Endothelial cell of umbilical vein (primary cell): ENCODE measurements around the gene PID1. TPM values are rescaled to one million over a fixed set of nuclear protein-coding genes. Genes with fewer than 3 reads are reported as not detected.

ENCODE experiments used
- BruUV-seq: library from RNA; stranded (reverse); fragments of 400-500 nt; replicated peaks from 2 replicates; lab custom pipeline; 2021; lab: Mats Ljungman, UMichigan
- CTCF ChIA-PET: fragments of 300-600, 350-600 bp; sonication (Branson Sonifier 250); formaldehyde crosslinking; loops from one replicate; lab custom pipeline; 2021; ENCODE audit warnings: antibody characterized with exemption, inconsistent platforms; lab: Charles Lee
- POLR2A ChIA-PET: fragments of 300-600, 350-600 bp; sonication (Branson Sonifier 250); formaldehyde crosslinking; loops from one replicate; lab custom pipeline; 2021; ENCODE audit warnings: antibody characterized with exemption, inconsistent platforms; lab: Charles Lee
- DNase-seq: peaks from one replicate; pipeline ENCODE4 v3.0.0-alpha.2; 2011; ENCODE audit warnings: low read depth, low spot score
- FAIRE-seq: peaks from 2 replicates; lab custom pipeline; 2011; peaks lifted over from hg19 to GRCh38; lab: Jason Lieb, UNC
- H2AFZ ChIP-seq: 2 replicates; pipeline ENCODE4 v1.6.0; 2012; ENCODE audit warnings: low read depth, low read length, control low read depth, inconsistent platforms
- H3K27ac ChIP-seq: 2 replicates; pipeline ENCODE4 v1.5.1; 2011; ENCODE audit warnings: low read depth, mild to moderate bottlenecking, control low read depth, low read length, moderate library complexity; ENCODE audit not compliant: insufficient read depth
- H3K27me3 ChIP-seq, 2 experiments: 2 replicates each; pipeline versions ENCODE4 v1.6.0 to v1.6.1; 2011; ENCODE audit warnings: low read length in 2 of 2, mixed read lengths in 1 of 2; ENCODE audit not compliant: control insufficient read depth in 2 of 2, insufficient read depth in 2 of 2
- H3K36me3 ChIP-seq, 2 experiments: 2 replicates in 1 of 2; 3 replicates in 1 of 2; pipeline ENCODE4 v1.5.1; 2011; ENCODE audit warnings: low read length in 2 of 2, mild to moderate bottlenecking in 1 of 2, moderate library complexity in 1 of 2; ENCODE audit not compliant: control insufficient read depth in 2 of 2, insufficient read depth in 2 of 2; ENCODE audit errors: extremely low read depth in 1 of 2
- H3K4me1 ChIP-seq: 3 replicates; pipeline ENCODE4 v1.5.1; 2011; ENCODE audit warnings: mild to moderate bottlenecking, low read length; ENCODE audit not compliant: control insufficient read depth, insufficient read depth; ENCODE audit errors: extremely low read depth
- H3K4me2 ChIP-seq: 2 replicates; pipeline ENCODE4 v1.6.1; 2011; ENCODE audit warnings: low read length, control low read depth, mixed read lengths; ENCODE audit not compliant: insufficient read depth
- H3K4me3 ChIP-seq, 3 experiments: fragments of 200-600 bp in 1 of 3; sonication (generic), shearing (Covaris generic) in 1 of 3; replicated peaks in 1 of 3; 2 replicates each; pipeline ENCODE4 v1.5.1; 2011 to 2016; ENCODE audit warnings: control low read depth in 3 of 3, low read length in 3 of 3, mild to moderate bottlenecking in 2 of 3, inconsistent platforms in 1 of 3, low read depth in 1 of 3, moderate library complexity in 1 of 3; ENCODE audit not compliant: insufficient read depth in 1 of 3
- H3K79me2 ChIP-seq: 2 replicates; pipeline ENCODE4 v1.6.0; 2012; ENCODE audit warnings: low read length, inconsistent platforms; ENCODE audit not compliant: control insufficient read depth, insufficient read depth
- H3K9ac ChIP-seq: replicated peaks from 2 replicates; pipeline ENCODE3; 2011; ENCODE audit warnings: low read length, control low read depth; ENCODE audit not compliant: insufficient read depth; ENCODE audit errors: extremely low read depth
- H3K9me1 ChIP-seq: replicated peaks from 3 replicates; pipeline ENCODE4 v1.6.0; 2011; ENCODE audit warnings: mild to moderate bottlenecking, low read length; ENCODE audit not compliant: control insufficient read depth, insufficient read depth; ENCODE audit errors: extremely low read depth
- H3K9me3 ChIP-seq: replicated peaks from 2 replicates; pipeline ENCODE4 v1.5.1; 2012; ENCODE audit warnings: low read length, inconsistent platforms; ENCODE audit not compliant: control insufficient read depth, insufficient read depth
- H4K20me1 ChIP-seq: replicated peaks from 2 replicates; pipeline ENCODE3; 2011; ENCODE audit warnings: mild to moderate bottlenecking, low read length; ENCODE audit not compliant: control insufficient read depth, insufficient read depth; ENCODE audit errors: extremely low read depth
- JUN ChIP-seq: IDR thresholded peaks from 2 replicates; pipeline ENCODE4 v1.6.1; 2011; ENCODE audit warnings: borderline replicate concordance, low read depth; ENCODE audit not compliant: insufficient read length, insufficient read depth
- MAX ChIP-seq: IDR thresholded peaks from 2 replicates; pipeline ENCODE4 v1.6.1; 2011; ENCODE audit not compliant: insufficient read depth, insufficient read length
- POLR2AphosphoS5 ChIP-seq: IDR thresholded peaks from 2 replicates; pipeline ENCODE4 v1.6.1; 2012; ENCODE audit warnings: low read depth, mild to moderate bottlenecking, control low read depth, low read length, moderate library complexity; ENCODE audit not compliant: insufficient read depth
- dilution Hi-C: fragments of 300-500 bp; cut with MboI; formaldehyde crosslinking; loops from one replicate; pipeline ENCODE4 v1.15.0; 2019; ENCODE audit warnings: low sequenced_read_pairs; ENCODE audit not compliant: extremely low pct_ligation_motif_present
- intact Hi-C: fragments of 100-400 bp; cut with micrococcal nuclease; formaldehyde crosslinking; loops from one replicate; pipeline ENCODE4 v1.10.0; 2022
- polyA plus RNA-seq, 4 experiments: library from polyadenylated mRNA; depleted of rRNA in 3 of 4; stranded (reverse) in 3 of 4; unstranded in 1 of 4; fragments of >200 nt; gene quantifications; 2 replicates each; pipeline versions ENCODE4 v1.2.1 to v1.2.3, GENCODE V29; 2011 to 2012; ENCODE audit warnings: missing spikeins in 1 of 4
- total RNA-seq: library from RNA; stranded (reverse); gene quantifications from 2 replicates; pipeline ENCODE4 v1.2.3, GENCODE V29; 2021

The PID1 gene
- total and polyA plus RNA-seq, 2 donors (not counting 3 experiments of a cell fraction or from before 2014, with no cell fraction given), result not detected

GRCh38 chr2:229246334-229246733 lies 24.8 kb downstream of the PID1 start:
- intact Hi-C loops (no loop called here), dilution Hi-C loops (no loop called here)
- H3K79me2 ChIP-seq, result no peaks in the 10 kb centered on the region
- ChIA-PET POLR2A (no interaction called here), CTCF (no interaction called here)
- no peak overlapping the region for H3K27ac ChIP-seq
- no peaks in the 10 kb centered on the region for H3K9me1 ChIP-seq
- H3K9ac ChIP-seq, result no peak overlapping the region
- no peaks in the 10 kb centered on the region for H4K20me1 ChIP-seq
- H3K4me3 ChIP-seq, result no peak overlapping the region
- H3K36me3 ChIP-seq, result no peaks in the 10 kb centered on the region
- DNase-seq (no peak), FAIRE-seq (no peak)
- H3K4me2 ChIP-seq, result no peak overlapping the region
- TF ChIP-seq POLR2AphosphoS5, result no peak
- no peak overlapping the region for H2AFZ ChIP-seq
- no TSS peak for BruUV-seq
- H3K9me3 ChIP-seq, result no peaks in the 10 kb centered on the region
- no peaks in the 10 kb centered on the region for H3K4me1 ChIP-seq
- no peaks in the 10 kb centered on the region for H3K27me3 ChIP-seq

GRCh38 chr2:229244975-229245374 lies 26.1 kb downstream of the PID1 start:
- no peak overlapping the region for H3K9ac ChIP-seq
- H4K20me1 ChIP-seq, result no peaks in the 10 kb centered on the region
- ChIA-PET CTCF (no interaction called here), POLR2A (no interaction called here)
- H3K27me3 ChIP-seq, result no peaks in the 10 kb centered on the region
- no peak overlapping the region for H3K4me3 ChIP-seq
- dilution Hi-C loops (no loop called here), intact Hi-C loops (no loop called here)
- no peak overlapping the region for H3K4me2 ChIP-seq
- DNase-seq, result no peak
- no peak overlapping the region for H3K27ac ChIP-seq
- no peak overlapping the region for H2AFZ ChIP-seq
- no peaks in the 10 kb centered on the region for H3K79me2 ChIP-seq
- H3K4me1 ChIP-seq, result no peaks in the 10 kb centered on the region
- no peak for FAIRE-seq
- H3K36me3 ChIP-seq, result no peaks in the 10 kb centered on the region
- no peaks in the 10 kb centered on the region for H3K9me1 ChIP-seq
- no TSS peak for BruUV-seq
- no peaks in the 10 kb centered on the region for H3K9me3 ChIP-seq
- no peak for TF ChIP-seq JUN
- no peak for TF ChIP-seq MAX
